ENCODE data around the gene SPSB2.

SPSB2 gene

GRCh38 chr12:6836851-6837250 lies 36.3 kb downstream of the SPSB2 start:
- CTCF ChIA-PET = interaction anchor here (1.3 to 17.9 kb wide), 5 partner anchors 10 to 283 kb away, joined by 3 to 316 read pairs (median 83); partner anchors contain the start of genes CDCA3, GNB3, GPR162 and MLF2
- H3K4me3 ChIP-seq (ENCODE audit: low read depth, low read length) = no peak overlapping the region
- DNase-seq (ENCODE audit: low read depth, low spot score) = no peak
- TF ChIP-seq, protein P1, sequence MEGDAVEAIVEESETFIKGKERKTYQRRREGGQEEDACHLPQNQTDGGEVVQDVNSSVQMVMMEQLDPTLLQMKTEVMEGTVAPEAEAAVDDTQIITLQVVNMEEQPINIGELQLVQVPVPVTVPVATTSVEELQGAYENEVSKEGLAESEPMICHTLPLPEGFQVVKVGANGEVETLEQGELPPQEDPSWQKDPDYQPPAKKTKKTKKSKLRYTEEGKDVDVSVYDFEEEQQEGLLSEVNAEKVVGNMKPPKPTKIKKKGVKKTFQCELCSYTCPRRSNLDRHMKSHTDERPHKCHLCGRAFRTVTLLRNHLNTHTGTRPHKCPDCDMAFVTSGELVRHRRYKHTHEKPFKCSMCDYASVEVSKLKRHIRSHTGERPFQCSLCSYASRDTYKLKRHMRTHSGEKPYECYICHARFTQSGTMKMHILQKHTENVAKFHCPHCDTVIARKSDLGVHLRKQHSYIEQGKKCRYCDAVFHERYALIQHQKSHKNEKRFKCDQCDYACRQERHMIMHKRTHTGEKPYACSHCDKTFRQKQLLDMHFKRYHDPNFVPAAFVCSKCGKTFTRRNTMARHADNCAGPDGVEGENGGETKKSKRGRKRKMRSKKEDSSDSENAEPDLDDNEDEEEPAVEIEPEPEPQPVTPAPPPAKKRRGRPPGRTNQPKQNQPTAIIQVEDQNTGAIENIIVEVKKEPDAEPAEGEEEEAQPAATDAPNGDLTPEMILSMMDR (IDR thresholded peaks at IDR 0.05; ENCODE audit: insufficient read depth, low read length, missing control alignments) = no peak
- POLR2A ChIA-PET = no interaction called here

- ChIA-PET POLR2A (interaction anchor here (0.6 to 1.2 kb wide), 2 partner anchors 17 to 200 kb away, joined by 3 to 6 read pairs; partner anchors contain the start of genes CDCA3 and USP5), CTCF (interaction anchor here (0.6 to 17.9 kb wide), 10 partner anchors 10 to 239 kb away, joined by 3 to 316 read pairs (median 3); partner anchors contain the start of genes CDCA3, GNB3, GPR162 and MLF2)
- TF ChIP-seq, protein P1 (IDR thresholded peaks at IDR 0.05; ENCODE audit: insufficient read depth, low read length, missing control alignments) = no peak
- DNase-seq (ENCODE audit: low read depth, low spot score) = no peak
- H3K4me3 ChIP-seq (ENCODE audit: low read depth, low read length) = no peak overlapping the region
Observed at GRCh38 chr12:6834873-6835272, 38.2 kb downstream of the SPSB2 start.

GRCh38 chr12:6834254-6834653 lies 38.8 kb downstream of the SPSB2 start:
- ChIA-PET CTCF (interaction anchor here (0.6 to 17.9 kb wide), 9 partner anchors 9 to 109 kb away, joined by 3 to 316 read pairs (median 3); partner anchors contain the start of genes CDCA3, GNB3, GPR162 and MLF2), POLR2A (interaction anchor here (0.7 to 1.2 kb wide), 2 partner anchors 9 to 17 kb away, joined by 3 to 6 read pairs; partner anchors contain the start of genes CDCA3 and USP5)
- DNase-seq (ENCODE audit: low read depth, low spot score) = no peak
- H3K4me3 ChIP-seq (ENCODE audit: low read depth, low read length) = no peak overlapping the region
- TF ChIP-seq, protein P1 (IDR thresholded peaks at IDR 0.05; ENCODE audit: insufficient read depth, low read length, missing control alignments) = no peak

GRCh38 chr12:6833189-6833890 lies 39.8 kb downstream of the SPSB2 start:
- DNase-seq (ENCODE audit: low read depth, low spot score) = no peak
- no peak overlapping the region for H3K4me3 ChIP-seq (ENCODE audit: low read depth, low read length)
- ChIA-PET CTCF (interaction anchor here (0.6 to 17.9 kb wide), 9 partner anchors 9 to 135 kb away, joined by 3 to 316 read pairs (median 3); partner anchors contain the start of genes CDCA3, GNB3, GPR162 and MLF2), POLR2A (interaction anchor here (0.8 to 2.1 kb wide), 3 partner anchors 11 to 35 kb away, joined by 3 to 7 read pairs (median 4); partner anchors contain the start of genes CDCA3 and TPI1)
- TF ChIP-seq, protein P1 (IDR thresholded peaks at IDR 0.05; ENCODE audit: insufficient read depth, low read length, missing control alignments) = no peak

DNA sequence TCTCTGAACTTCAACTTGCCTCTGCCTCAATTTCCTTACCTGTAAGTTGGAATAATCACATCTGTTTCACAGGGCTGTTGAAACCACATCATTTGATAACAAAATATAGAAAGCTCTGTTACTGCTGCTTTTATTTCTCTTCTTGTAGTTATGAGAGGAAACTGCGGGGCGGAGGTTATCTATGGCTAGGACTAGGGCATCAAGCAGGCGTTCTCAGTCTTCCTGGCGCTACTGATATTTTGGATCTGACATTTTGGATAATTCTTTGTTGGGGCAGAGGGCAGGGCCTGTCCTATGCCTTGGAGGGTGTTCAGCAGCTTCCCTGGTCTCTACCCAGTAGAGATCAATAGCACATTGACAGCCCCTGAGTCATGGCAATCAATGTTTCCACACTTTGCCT lies 41.0 kb downstream of the SPSB2 start:
- DNase-seq (ENCODE audit: low read depth, low spot score) = no peak
- ChIA-PET POLR2A (interaction anchor here (1.5 to 2.1 kb wide), 2 partner anchors 36 to 65 kb away, joined by 5 to 7 read pairs; partner anchors contain the start of genes PTMS and TPI1), CTCF (interaction anchor here (1.2 to 17.9 kb wide), 4 partner anchors 7 to 79 kb away, joined by 6 to 316 read pairs (median 194); partner anchors contain the start of genes CDCA3, GNB3, GPR162 and MLF2)
- H3K4me3 ChIP-seq (ENCODE audit: low read depth, low read length) = no peak overlapping the region
- TF ChIP-seq, protein P1 (IDR thresholded peaks at IDR 0.05; ENCODE audit: insufficient read depth, low read length, missing control alignments) = no peak
